Amniotic epithelial cell (primary cell): Measurements from ENCODE around the gene LRMDA.
"Not testable (repeated sequence)": the region's sequence is repeated elsewhere in the genome, so short reads cannot be mapped to it uniquely, and the experiment has no call there.

Experiments used
- DNase-seq: peaks from one replicate; pipeline ENCODE4 v3.0.0-alpha.2; 2010; ENCODE audit warnings: low read depth

The LRMDA gene

DNA sequence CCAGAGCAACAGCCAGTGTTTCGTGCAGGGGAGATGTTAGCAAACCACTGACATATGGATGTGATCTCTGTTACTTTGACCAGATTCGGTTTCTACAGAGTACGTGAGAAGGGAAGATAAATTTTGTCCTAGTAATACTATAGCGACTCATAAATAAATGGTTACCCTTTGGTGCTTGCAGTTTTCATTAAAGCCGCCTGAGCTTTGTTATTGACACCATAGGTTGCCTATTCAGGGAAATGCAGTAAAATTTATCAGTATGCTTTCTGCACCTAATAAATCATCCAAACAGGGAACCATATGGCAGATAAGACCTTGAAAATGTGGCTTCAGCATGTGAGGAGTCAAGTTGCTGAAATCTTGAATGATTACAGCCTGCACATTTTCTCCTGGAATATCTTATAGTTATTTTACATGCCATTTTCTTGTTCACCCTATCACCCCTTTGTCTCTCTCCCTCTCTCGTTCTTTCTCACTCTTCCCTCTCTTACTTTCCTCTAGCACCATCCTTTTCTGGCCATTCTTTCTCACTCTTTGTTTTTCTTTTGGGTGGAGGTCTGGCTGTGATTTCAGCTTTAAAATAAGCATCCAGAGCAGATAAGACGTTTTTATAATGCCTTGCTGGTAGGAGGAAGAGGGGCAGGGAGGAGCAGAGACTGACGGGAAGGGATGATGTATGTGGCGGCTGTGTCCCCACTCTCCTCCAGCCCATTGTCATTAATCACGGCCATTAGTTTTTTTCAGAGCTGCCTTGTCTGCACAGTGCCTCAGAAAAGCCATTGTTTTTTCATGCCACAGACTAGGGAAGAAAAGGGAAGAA is 182.5 kb downstream of the LRMDA start:
- DNase-seq = no peak

DNA sequence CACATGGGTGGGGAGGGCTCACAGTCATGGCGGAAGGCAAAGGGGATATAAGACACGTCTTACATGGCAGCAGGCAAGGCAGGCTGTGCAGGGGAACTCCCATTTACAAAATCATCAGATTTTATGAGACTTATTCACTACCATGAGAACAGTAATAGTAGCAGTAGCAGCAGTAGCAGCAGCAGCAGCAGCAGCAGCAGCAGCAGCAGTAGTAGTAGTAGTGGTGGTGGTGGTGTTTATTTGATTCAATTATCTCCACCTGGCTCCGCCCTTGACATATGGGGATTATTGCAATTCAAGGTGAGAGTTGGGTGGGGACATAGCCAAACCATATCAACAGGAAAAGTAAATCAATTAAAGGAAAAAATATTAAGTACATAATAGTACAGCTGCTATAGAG is 184.7 kb downstream of the LRMDA start:
- DNase-seq = no peak

DNA sequence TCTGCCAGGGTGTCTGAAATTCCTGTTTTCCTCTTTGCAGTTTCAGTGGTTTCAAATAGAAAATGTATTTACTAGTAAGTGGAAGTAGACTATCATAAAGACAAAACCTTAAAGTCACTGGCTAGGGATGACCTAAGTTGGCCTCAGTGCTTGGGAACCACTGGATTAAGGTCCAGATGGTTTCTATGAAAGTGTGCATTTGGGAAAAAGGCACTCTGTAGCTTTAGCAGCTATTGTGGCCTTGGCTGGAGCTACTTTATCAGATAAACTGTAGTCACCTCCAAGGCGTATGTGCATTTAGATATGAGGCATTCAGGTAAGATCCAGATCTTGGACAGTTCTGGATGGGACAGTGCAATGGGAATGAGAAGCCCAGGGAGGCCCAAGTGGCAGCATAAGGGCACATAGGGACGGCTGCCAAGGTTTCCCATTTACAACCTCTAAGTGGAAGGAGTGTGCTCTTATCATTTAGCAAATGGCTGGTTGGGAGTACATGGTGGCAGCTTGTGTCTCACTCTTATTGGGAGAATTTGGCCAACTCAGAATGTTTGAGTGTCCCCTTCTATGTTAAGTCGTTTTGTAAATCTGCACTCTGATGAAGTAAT is 185.6 kb downstream of the LRMDA start:
- DNase-seq = no peak

DNA sequence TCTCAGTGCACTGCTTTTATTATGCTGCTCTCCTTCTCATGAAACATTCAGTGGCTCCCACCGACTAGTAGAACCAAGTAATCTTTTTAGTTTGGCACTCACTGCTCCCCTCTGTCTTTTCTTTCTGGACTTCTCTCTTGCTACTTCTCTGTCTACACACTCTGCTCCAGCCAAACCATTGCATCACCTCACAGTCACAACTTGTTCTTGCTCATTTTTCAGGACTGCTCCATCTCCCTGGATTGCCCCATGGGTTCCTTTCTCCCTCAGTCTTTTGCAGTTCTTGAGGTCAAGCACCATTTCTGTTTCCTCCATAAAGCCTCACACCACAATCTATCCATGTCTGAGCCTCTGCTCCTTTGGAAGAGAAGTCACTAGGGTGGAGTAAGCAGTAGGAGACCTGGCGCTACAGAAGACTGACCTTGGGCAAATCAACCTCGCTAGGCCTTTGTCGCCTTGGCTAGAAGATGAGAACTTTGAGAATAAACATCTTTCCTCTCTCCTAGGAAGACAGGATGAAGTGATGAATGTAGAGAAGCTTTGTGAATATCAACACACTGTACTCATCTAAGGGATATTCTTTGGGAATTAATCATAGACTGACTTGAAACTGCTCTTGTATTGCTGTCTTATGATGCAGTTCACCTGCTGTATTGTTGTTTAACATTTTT is 186.2 kb downstream of the LRMDA start:
- no peak for DNase-seq

DNA sequence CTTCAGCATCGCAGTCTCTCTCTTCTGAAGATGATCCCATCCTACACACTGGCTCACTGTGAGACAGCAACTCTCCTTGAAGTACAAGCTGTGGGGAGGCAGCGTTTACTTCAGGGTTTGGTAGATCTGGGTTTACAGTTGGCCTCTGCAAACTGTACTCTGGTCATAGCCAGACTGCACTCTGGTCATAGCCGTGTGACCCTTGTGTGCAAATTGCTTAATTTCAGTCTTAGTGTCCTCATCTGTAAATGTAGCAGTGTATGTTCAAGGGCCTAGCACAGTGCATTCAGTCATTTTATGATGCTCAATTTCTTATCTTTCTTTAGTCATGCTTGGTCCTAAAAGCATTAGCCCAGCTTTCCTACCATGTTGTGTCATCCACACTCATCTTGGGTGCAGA is 188.2 kb downstream of the LRMDA start:
- DNase-seq = no peak

DNA sequence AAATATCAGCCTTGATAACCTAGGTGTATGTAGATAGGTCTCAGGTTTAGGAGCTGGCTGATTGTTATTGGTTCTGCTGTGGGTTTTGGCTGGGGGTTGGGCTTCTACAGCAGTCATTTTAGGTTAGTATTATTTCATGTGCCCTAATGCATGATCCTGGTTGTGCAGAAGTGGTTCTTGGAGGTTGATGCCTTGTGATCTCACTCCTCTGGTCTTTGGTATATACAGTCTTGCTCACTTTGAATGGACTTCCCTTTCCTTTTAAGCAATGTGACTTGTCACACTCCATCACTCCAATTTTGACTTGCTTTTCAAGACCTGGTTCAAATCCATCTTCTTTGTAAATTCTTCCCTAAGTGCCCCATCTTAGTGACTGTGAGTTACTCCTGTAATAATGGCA is 188.9 kb downstream of the LRMDA start:
- DNase-seq = no peak

DNA sequence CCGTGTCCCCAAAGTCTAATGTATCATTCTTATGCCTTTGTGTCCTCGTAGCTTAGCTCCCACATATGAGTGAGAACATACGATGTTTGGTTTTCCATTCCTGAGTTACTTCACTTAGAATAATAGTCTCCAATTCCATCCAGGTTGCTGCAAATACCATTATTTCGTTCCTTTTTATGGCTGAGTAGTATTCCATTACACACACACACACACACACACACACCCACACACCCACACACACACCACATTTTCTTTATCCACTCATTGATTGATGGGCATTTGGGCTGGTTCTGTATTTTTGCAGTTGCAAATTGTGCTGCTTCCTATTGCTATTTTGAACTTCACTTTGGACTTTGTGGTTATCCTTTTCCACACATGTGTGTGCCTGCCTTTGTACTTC is 189.6 kb downstream of the LRMDA start:
- not testable (repeated sequence) for DNase-seq

DNA sequence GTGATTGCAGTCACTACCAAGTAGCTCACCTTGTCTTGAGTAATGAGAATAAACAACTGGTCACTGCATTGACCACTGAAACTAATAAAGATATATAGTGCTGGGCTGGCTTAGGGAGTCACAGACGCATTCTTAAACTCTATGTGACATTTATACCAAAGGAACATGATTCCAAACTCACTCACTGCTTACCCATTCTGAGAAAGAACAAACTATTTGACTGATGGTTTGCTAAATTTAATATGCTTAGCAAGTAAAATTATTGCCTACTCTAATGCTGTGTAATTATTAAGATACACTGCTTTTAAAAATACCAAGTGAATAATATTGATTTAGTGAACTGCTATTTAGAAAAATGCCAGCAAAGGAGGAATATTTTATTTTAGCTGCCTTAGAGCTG is 191.1 kb downstream of the LRMDA start:
- DNase-seq = no peak

DNA sequence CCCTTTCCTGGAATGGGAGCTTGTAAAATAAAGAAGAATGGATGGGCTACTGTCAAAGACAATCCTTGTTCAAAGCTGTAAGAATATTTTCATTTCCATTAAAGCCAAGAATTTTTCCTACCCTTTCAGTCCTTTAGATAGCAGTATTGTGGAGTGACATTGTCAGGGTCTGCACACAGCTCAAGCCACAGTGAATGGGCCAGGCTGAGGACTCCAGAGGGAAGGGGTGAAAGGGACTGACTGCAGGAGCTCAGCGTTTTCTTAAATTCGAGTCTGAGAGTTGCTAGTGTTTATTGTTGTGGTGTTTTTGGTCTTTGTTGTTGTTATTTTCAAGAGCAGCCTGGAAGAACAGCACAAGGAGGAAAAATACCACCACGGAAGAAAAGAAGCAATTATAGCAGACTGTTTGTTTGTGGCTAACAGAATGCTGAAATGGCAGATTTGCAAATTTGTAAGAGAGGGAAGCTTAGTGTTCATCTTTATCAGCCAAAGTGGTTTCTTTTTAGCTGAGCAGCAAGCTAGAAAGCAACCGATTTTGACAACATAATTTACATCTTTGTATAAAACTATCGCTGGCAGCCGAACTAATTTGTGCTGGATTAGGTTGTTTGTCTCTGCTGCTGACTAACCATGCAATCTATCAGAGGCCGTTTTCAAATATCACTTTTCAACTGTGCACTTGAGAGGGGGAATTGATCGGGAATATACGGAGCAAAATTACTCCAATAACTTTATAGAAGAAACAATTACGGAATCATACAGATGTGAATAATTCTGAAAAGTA is 192.1 kb downstream of the LRMDA start:
- DNase-seq = no peak

DNA sequence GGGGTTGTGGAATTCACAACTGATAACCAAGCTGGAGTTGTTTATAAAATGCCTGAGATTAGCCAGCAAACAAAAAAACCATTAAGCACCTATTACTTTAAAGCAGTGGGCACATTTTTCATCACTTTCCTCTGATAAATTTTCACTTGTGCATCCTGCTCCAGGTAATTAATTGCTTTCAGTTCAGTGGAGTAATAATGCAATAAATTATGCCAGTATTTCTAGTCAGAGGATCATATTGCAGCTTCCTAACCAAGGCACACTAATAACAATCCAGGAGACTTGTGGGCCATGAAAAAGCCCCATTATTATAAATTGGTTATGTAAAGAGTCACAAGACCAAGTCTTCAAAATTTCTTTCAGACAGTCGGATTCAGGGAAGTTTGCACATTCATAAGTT is 193.2 kb downstream of the LRMDA start:
- DNase-seq = no peak

DNA sequence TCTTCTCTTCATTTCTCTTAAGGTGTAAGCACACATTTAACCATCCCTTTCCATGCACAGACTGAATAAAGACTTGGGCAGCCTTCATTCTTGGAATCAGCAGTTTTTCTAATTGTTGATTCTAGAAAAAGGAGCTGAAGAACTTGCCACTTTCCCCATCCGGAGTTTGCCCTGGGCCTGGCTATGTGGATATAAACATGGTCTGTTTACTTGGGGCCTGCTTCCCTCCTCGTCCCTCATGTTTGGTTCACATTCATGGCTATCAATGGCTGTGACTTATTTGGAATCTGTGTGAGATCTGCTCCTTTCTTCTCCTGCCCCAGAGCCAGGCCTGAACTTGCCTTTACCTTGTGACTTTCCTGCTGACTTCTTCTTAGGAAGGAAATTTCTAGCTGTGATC is 199.3 kb downstream of the LRMDA start:
- DNase-seq = no peak

DNA sequence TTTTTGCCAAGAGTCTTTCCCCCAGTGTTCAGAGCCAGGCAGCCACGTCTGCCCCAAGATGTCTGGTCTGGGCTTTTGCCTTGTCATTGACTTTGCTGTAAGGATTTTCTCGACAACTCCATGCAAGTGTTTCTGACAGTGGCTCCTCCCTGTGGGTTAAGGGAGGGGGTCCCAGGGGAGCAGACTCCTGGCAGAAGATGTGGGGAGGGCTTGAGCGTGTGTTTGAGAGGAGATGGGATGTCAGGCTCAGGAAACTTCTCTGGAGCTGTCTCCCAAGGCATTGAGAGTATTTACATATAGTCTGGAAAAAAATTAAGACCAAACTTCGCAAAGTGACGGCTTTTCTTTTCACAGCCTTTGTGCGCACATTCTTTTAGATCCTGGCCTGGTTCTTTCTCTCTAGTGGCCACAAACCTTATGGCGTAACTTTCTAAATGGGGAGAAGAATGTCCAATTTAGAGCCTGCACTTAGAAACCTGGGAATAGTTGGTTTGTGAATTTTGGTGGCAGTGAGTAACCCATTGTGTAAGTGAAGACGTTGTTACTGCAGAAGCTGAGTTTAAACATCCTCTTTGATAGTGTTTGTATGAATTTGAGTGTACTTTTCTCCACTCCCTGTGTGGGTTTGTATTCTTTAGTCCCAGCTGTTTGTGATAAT is 201.5 kb downstream of the LRMDA start:
- DNase-seq = no peak

DNA sequence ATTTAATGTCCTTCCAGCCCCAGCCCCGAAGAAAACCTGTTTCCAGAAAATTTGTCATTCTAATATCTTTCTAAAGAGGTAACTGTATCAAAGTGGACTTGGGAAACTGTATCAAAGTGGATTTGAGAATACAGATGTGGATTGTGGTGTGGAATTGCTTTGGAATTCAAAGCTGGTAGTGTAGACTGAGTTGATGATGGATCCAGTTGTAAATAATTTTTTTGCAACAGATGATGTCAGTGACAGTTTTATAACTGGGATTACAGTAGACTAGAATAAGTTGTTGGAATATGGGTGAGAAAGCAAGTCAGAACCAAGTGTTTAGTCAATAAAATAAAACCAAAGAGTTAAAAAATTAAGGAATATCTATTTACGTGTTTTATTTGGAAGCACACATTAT is 202.1 kb downstream of the LRMDA start:
- no peak for DNase-seq

DNA sequence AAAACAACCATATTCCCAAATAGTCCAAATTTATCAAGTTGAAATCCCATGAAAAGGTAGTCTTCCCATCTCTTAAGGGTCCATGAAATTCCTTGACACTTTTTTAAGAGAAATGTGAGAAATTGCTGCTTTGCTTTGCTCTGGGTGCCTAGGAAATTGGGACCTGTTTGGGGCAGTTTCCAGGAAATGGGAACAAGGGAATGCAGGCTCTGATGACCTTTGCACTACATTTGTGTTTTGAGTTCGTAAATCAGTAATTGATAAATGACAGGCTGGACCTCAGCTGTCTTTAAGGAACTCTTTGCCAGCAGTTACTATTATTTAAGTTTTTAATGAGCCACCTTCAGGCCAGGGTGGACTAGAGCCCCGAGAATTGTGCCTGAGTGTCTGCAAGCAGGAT is 203.5 kb downstream of the LRMDA start:
- no peak for DNase-seq

DNA sequence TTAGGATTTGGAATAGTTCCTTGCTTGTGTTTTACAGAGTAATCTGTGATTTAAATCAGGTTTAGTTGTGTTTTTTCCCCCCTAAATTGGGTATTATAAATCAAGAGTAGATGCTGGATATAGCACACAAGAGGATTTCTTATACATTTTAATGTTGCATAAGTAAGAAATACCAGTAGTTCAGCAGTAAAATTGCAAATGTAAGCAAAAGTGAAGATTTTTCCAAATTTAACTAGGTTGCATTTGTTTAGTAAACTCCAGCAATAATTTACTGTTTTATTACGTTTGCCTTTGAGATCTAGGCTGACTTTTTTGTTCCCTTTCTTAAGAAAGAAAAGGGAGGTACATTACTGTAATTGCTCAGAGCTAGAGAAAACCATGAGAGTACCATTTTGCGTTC is 207.3 kb downstream of the LRMDA start:
- DNase-seq = no peak

DNA sequence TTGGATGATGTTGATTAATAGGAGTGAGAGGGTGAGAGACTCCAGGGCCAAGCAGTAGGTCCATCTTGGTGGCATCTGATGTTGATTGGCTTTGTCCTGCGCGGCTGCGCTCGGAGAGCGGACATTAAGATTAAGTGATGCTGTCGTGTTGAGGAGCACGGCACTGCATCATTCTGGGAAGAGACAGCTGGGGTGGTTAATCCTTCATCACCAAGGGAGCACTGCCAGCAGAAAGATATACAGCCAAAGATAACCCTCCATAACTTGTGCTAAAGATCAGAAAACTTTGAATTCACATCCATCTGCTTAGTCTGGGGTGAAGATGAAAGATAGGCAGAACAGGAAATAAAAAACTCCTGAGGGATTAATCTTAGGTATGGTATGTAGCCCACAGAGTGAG is 208.3 kb downstream of the LRMDA start:
- DNase-seq = no peak

DNA sequence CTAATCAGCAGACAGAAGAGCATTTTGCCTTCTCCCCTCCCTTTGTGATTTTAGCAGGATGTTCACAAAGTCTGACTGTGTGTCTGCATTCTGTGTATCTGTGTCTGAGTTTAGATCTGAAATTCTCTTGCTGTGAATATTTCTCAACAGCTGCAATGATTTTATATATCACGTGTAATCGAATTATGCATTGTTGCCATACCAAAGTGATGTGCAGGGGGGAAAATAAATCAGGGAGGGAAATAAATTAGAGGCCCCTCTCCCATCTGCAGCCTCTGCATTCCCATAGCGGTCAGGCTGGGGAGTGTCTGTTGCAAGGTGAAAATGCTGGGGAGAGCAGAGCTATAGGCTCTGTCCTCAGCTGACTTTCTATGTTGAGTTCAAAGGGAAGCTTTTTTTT is 209.0 kb downstream of the LRMDA start:
- no peak for DNase-seq

DNA sequence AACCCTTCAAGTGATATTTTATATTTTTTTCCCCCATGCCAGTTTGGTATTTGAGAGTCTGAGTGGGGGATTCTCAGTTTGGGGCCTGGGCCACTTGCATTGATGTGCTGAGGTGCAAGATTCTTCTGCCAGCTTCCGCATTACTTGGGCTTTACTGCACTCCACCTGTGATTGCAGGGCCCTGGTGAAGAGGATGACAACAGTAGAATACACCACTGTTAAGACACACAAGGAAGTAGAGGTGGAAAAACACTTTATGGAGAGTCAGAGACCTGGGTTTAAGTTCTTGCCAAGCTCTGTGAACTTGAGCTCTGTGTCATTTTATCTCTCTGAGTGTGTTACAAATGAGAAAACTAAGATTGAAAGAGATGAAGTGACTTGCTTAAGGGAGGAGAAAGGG is 209.4 kb downstream of the LRMDA start:
- DNase-seq = no peak

DNA sequence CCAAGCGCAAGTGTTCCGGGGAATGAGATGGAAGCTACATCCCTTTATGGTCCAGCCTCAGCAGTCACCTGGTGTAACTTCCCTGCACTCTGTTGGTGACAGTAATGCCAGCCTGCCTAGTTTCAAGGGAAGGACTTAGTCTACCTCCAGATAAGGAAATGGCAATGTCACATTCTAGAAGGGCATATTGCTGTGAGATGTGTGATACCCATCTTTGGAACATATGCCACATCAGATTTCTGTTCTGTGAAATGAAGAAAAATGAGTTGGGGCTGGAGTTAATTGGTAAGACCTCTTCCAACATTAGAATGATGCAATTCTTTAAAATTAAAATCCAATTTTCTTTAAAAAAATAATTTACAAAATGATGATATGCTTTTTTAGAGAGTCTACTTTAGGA is 212.0 kb downstream of the LRMDA start:
- no peak for DNase-seq

DNA sequence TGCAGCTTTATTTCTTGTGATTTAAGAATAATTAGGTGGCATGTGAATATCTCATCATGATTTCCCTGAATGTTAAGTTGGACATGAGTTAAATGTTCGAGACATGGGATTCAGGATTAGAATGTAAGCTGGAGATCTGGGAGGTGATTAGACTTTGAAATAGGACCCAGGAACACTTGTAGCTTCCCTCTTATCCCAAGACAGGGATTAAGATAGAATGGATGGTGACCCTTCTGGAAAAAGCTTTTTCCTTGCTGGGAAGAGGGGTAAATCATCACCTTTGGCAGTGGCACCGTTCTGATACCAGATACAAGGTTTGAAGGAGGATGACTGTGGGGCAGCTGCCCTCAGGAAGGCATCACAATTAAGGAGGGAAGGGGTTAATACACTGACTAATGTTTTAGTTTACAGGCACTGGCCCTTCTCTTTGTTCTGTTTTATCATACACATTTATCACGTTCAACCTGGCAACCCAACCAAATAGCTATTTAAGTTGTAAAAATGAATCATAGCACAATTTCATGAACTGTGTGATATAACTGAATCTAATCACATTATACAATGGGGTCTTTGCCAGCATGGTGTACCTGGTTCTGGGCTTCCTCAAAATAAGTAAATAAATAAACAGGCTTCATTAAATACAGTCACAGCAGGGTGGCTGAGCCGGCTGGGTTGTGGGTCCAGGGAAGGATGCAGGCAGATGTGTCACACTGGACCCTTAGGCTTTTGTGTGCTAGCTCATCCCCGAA is 212.7 kb downstream of the LRMDA start:
- no peak for DNase-seq

DNA sequence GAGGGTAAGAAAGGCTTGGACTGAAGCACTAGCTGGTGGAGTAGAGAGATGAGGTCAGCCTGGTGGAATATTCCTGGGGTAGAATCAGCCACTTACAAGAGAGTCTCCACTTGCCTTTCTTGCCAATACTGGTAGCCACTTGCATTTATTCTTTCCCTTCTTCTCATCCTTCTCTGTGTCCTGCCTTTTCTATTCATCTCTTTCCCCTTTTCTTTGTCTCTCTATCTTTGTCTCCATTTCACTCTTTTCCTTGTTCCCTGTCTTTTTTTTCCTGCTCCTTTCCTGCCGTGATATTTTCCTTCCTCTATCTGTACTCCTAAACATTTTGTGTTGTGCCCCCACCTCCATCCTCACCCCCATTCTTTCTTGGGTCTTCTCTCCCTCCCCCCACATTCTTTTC is 214.3 kb downstream of the LRMDA start:
- DNase-seq = no peak
